ENCODE results near the gene CXCL16.

Gene CXCL16

GRCh38 chr17:4739122-4740024 is at the start of gene CXCL16, which contains the start of gene ZMYND15:
TSS of gene CXCL16 (minus strand) at chr17:4739928. CDS start at chr17:4739339, 589 bp downstream.
TSS of gene ZMYND15 (plus strand) at chr17:4739833. CDS start at chr17:4740549, 716 bp downstream.
- peak; percentile 71 to 76 for DNase-seq

GRCh38 chr17:4788807-4789700 is 49.3 kb upstream of the CXCL16 start, which contains the start of gene GLTPD2:
TSS of gene GLTPD2 (plus strand) at chr17:4788964. CDS start at chr17:4789012, 48 bp downstream.
- no peak for DNase-seq

GRCh38 chr17:4788159-4788806 is 48.6 kb upstream of the CXCL16 start:
- no peak for DNase-seq

GRCh38 chr17:4786516-4786915 is 46.8 kb upstream of the CXCL16 start:
- DNase-seq: no peak

GRCh38 chr17:4786106-4786511 is 46.4 kb upstream of the CXCL16 start, which contains the start of gene VMO1:
TSS of gene VMO1 (minus strand) at chr17:4786364. CDS start at chr17:4786352, 12 bp downstream.
- no peak for DNase-seq

- no peak for DNase-seq
Observed at GRCh38 chr17:4785311-4786105, 45.8 kb upstream of the CXCL16 start.

- peak in 1 of 2 donors; percentile 20 for DNase-seq
Observed at GRCh38 chr17:4782652-4783051, 42.9 kb upstream of the CXCL16 start.

- no peak for DNase-seq
Observed at GRCh38 chr17:4780325-4780955, 40.7 kb upstream of the CXCL16 start.

GRCh38 chr17:4777969-4778760 is 38.4 kb upstream of the CXCL16 start:
- no peak for DNase-seq

- no peak for DNase-seq
Observed at GRCh38 chr17:4772235-4772613, 32.5 kb upstream of the CXCL16 start.

GRCh38 chr17:4771519-4772234 is 31.9 kb upstream of the CXCL16 start, which contains the start of gene TM4SF5:
TSS of gene TM4SF5 (plus strand) at chr17:4771886. CDS start at chr17:4771923, 37 bp downstream.
- DNase-seq: no peak

GRCh38 chr17:4769628-4770027 is 29.9 kb upstream of the CXCL16 start:
- no peak for DNase-seq

- DNase-seq: peak in 1 of 2 donors; percentile 24
Observed at GRCh38 chr17:4768298-4768697, 28.6 kb upstream of the CXCL16 start.

GRCh38 chr17:4766723-4767122 is 27.0 kb upstream of the CXCL16 start:
- no peak for DNase-seq

GRCh38 chr17:4766201-4766600 is 26.5 kb upstream of the CXCL16 start:
- DNase-seq: peak in 1 of 2 donors; percentile 60

- no peak for DNase-seq
Observed at GRCh38 chr17:4764595-4764994, 24.9 kb upstream of the CXCL16 start.

GRCh38 chr17:4759776-4760236 is 20.1 kb upstream of the CXCL16 start:
- no peak for DNase-seq

GRCh38 chr17:4753392-4753791 is 13.7 kb upstream of the CXCL16 start:
- no peak for DNase-seq

- DNase-seq: no peak
Observed at GRCh38 chr17:4751932-4752331, 12.2 kb upstream of the CXCL16 start.
